ENCODE measurements around the gene MUC12. TPM values are rescaled to one million over a fixed set of nuclear protein-coding genes. Genes with fewer than 3 reads are reported as not detected.

MUC12 gene
- total RNA-seq, 1 experiment from 2014 or later: 0.64 TPM

- DNase-seq (ENCODE audit: low read depth, low spot score): no peak
- H3K9ac ChIP-seq (ENCODE audit: low read length): no peak overlapping the region
- no peaks in the 10 kb centered on the region for H4K20me1 ChIP-seq (ENCODE audit: insufficient read depth)
- no peaks in the 10 kb centered on the region for H3K9me2 ChIP-seq (ENCODE audit: insufficient read depth)
- BruUV-seq (replicated peaks): no TSS peak
- intact Hi-C loops (cut with micrococcal nuclease): loop anchor here (1.0 kb wide), 2 partner anchors 93 to 162 kb away; no protein-coding TSS in a partner anchor
- no peaks in the 10 kb centered on the region; a peak in 1 of 4 replicates for H3K4me1 ChIP-seq (ENCODE audit: control insufficient read depth in 1 of 2, insufficient read depth in 2 of 2, low read length in 2 of 2)
- H3K9me3 ChIP-seq (ENCODE audit: control insufficient read depth in 1 of 2, insufficient read depth in 1 of 2, low read depth in 1 of 2, low read length in 2 of 2): no peaks in the 10 kb centered on the region
- H3K79me2 ChIP-seq (ENCODE audit: insufficient read depth, low read length): no peaks in the 10 kb centered on the region
- ATAC-seq: peak; percentile 22; the same call in 1 of the 2 replicates
- ChIA-PET CTCF (interaction anchor here (0.7 to 1.4 kb wide), 3 partner anchors 21 to 223 kb away, joined by 3 to 6 read pairs (median 4); no protein-coding TSS in a partner anchor), POLR2A (no interaction called here), RAD21 (ENCODE audit: low non-redundant PET in 1 of 2, low total read pairs in 2 of 2, uncharacterized antibody in 2 of 2, unreplicated experiment in 2 of 2) (no interaction called here)
- H3K27me3 ChIP-seq (ENCODE audit: insufficient read depth, low read length): peaks cover 30% of the 10 kb centered on the region
- H3K4me2 ChIP-seq (ENCODE audit: low read length): peak overlapping the region; percentile 22; the same call in 1 of the 2 replicates
- H2AFZ ChIP-seq (ENCODE audit: low read depth, low read length, poor library complexity, severe bottlenecking): peak overlapping the region; percentile 91
- TF ChIP-seq EZH2 (IDR thresholded peaks at IDR 0.05): no peak
- no peak for TF ChIP-seq FOSL1 (IDR thresholded peaks at IDR 0.05; ENCODE audit: low read depth)
- TF ChIP-seq RAD21 (IDR thresholded peaks at IDR 0.05; ENCODE audit: low read depth): no peak
- no peak for TF ChIP-seq POLR2A (IDR thresholded peaks at IDR 0.05; ENCODE audit: borderline replicate concordance, extremely low read depth, insufficient read depth, insufficient read length)
- no peak for TF ChIP-seq MAX (IDR thresholded peaks at IDR 0.05)
- no peak for TF ChIP-seq SP1 (IDR thresholded peaks at IDR 0.05; ENCODE audit: low read depth)
- TF ChIP-seq CBX3 (IDR thresholded peaks at IDR 0.05; ENCODE audit: low read depth): no peak
- no peak for TF ChIP-seq SRF (IDR thresholded peaks at IDR 0.05; ENCODE audit: low read depth)
- TF ChIP-seq ZFX (IDR thresholded peaks at IDR 0.05): no peak
- TF ChIP-seq REST (IDR thresholded peaks at IDR 0.05; ENCODE audit: low read depth): no peak
- no peak for TF ChIP-seq POLR2AphosphoS5 (IDR thresholded peaks at IDR 0.05; ENCODE audit: low read depth, low read length)
- no peak for TF ChIP-seq CEBPB (IDR thresholded peaks at IDR 0.05; ENCODE audit: low read depth)
- TF ChIP-seq YY1 (IDR thresholded peaks at IDR 0.05; ENCODE audit: extremely low read depth, insufficient replicate concordance, low read depth, low read length): no peak
- TF ChIP-seq JUND (IDR thresholded peaks at IDR 0.05): no peak
- no peak for TF ChIP-seq EGR1 (IDR thresholded peaks at IDR 0.05; ENCODE audit: low read depth)
- H3K27ac ChIP-seq (ENCODE audit: low read depth, low read length): no peak overlapping the region
- H3K4me3 ChIP-seq (replicated peaks in 1 of 2; ENCODE audit: low read depth in 1 of 2, low read length in 2 of 2): no peak overlapping the region
- H3K36me3 ChIP-seq (ENCODE audit: control insufficient read depth in 1 of 2, insufficient read depth in 2 of 2, low read length in 2 of 2): no peaks in the 10 kb centered on the region
Observed at GRCh38 chr7:101059620-101059942, 90.2 kb downstream of the MUC12 start.

All from HCT116 (cell line).